MM.1S (cell line): Measurements from ENCODE around the gene TERT.

Source experiments
- DNase-seq: peaks from one replicate; pipeline ENCODE4 v3.0.0-alpha.2; 2015
- H2AFZ ChIP-seq: fragments of 300-600 bp; sonication (generic); 2 replicates; pipeline ENCODE4 v1.6.0; 2016; ENCODE audit warnings: antibody characterized with exemption, low read length
- H3F3A ChIP-seq: fragments of 300-600 bp; sonication (generic); 2 replicates; pipeline ENCODE4 v1.6.1; 2016; ENCODE audit warnings: mild to moderate bottlenecking, antibody characterized with exemption, low read length, moderate library complexity, mixed read lengths; ENCODE audit not compliant: insufficient read depth
- H3K27ac ChIP-seq: fragments of 300-600 bp; sonication (generic); 2 replicates; pipeline ENCODE4 v1.5.1; 2016; ENCODE audit warnings: mild to moderate bottlenecking, low read length
- H3K27me3 ChIP-seq: fragments of 300-600 bp; sonication (generic); replicated peaks from 2 replicates; pipeline ENCODE4 v1.6.0; 2016; ENCODE audit warnings: low read length; ENCODE audit not compliant: insufficient read depth
- H3K36me3 ChIP-seq: fragments of 300-600 bp; sonication (generic); replicated peaks from 2 replicates; pipeline ENCODE4 v1.6.1; 2016; ENCODE audit warnings: mild to moderate bottlenecking, low read length, mixed read lengths; ENCODE audit not compliant: insufficient read depth
- H3K4me1 ChIP-seq: fragments of 300-600 bp; sonication (generic); 2 replicates; pipeline ENCODE4 v1.6.1; 2016; ENCODE audit warnings: low read length, mixed read lengths
- H3K4me2 ChIP-seq: fragments of 300-600 bp; sonication (generic); 2 replicates; pipeline ENCODE4 v1.6.0; 2016; ENCODE audit warnings: low read depth, low read length
- H3K4me3 ChIP-seq: fragments of 300-600 bp; sonication (generic); 2 replicates; pipeline ENCODE4 v1.5.1; 2016; ENCODE audit warnings: low read length, mixed read lengths
- H3K79me2 ChIP-seq: fragments of 300-600 bp; sonication (generic); 2 replicates; pipeline ENCODE4 v1.6.1; 2016; ENCODE audit warnings: mixed run types, low read length, mixed read lengths
- H3K9ac ChIP-seq: fragments of 300-600 bp; sonication (generic); 2 replicates; pipeline ENCODE4 v1.6.1; 2016; ENCODE audit warnings: low read length, mixed read lengths
- H3K9me2 ChIP-seq: fragments of 300-600 bp; sonication (generic); replicated peaks from 2 replicates; pipeline ENCODE4 v1.6.1; 2016; ENCODE audit warnings: mild to moderate bottlenecking, low read length, mixed read lengths; ENCODE audit not compliant: insufficient read depth
- H3K9me3 ChIP-seq: fragments of 300-600 bp; sonication (generic); replicated peaks from 2 replicates; pipeline ENCODE4 v1.6.1; 2016; ENCODE audit warnings: mild to moderate bottlenecking, low read length, mixed read lengths; ENCODE audit not compliant: insufficient read depth
- H4K20me1 ChIP-seq: fragments of 300-600 bp; sonication (generic); 2 replicates; pipeline ENCODE4 v1.6.1; 2016; ENCODE audit warnings: mild to moderate bottlenecking, low read length, moderate library complexity, mixed read lengths; ENCODE audit not compliant: insufficient read depth
- CTCF ChIP-seq: fragments of 300-600 bp; sonication (generic); IDR thresholded peaks from 2 replicates; pipeline ENCODE4 v1.5.1; 2016; ENCODE audit warnings: antibody characterized with exemption, low read length, mixed read lengths
- EZH2 ChIP-seq: fragments of 300-600 bp; sonication (generic); optimal IDR thresholded peaks from 2 replicates; pipeline ENCODE3; 2017; ENCODE audit warnings: low read depth, mild to moderate bottlenecking, antibody characterized with exemption, low read length, mixed read lengths
- EZH2phosphoT487 ChIP-seq: fragments of 300-600 bp; sonication (generic); IDR thresholded peaks from 2 replicates; pipeline ENCODE4 v1.6.1; 2018; ENCODE audit warnings: antibody characterized with exemption, low read length

The TERT gene

DNA sequence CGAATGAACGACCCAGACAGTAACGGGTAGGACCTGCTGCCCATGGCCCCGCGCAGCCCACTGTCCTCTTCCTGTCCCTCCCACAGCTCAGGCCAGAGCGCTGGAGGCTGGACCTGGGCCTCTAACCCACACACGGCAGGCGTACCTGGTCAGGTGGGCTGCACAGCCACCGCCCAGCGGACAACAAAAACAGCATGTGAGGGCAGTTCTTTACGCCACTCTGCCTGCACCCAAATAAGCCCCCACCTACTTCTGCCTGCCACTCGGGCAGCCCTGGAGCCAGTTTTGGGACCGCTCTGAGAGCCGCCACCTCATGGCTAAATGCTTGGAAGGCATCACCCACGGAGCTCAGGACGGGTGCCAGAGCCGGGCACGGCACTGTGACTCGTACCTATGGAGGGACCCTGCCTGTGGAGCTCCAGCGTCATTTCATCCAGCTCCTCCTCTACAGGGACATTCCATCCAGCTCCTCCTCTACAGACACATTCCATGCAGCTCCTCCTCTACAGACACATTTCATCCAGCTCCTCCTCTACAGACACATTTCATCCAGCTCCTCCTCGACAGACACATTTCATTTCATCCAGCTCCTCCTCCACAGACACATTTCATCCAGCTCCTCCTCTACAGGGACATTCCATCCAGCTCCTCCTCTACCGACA lies 31.1 kb upstream of the TERT start:
- Histone ChIP-seq H3F3A (peaks cover 67% of the 10 kb centered on the region), H3K9ac (no peak overlapping the region), H3K4me1 (peaks cover 48% of the 10 kb centered on the region), H3K79me2 (peaks cover 97% of the 10 kb centered on the region), H3K9me2 (no peaks in the 10 kb centered on the region), H3K27me3 (no peaks in the 10 kb centered on the region), H4K20me1 (peaks cover 12% of the 10 kb centered on the region), H3K4me2 (no peak overlapping the region), H3K9me3 (no peaks in the 10 kb centered on the region), H3K27ac (no peak overlapping the region), H3K36me3 (peaks cover 57% of the 10 kb centered on the region), H3K4me3 (no peak overlapping the region), H2AFZ (no peak overlapping the region)
- TF ChIP-seq EZH2 (no peak), EZH2phosphoT487 (no peak), CTCF (no peak)
- no peak for DNase-seq

- H3K9ac ChIP-seq: no peak overlapping the region
- H3K27ac ChIP-seq: 0 out of 2 replicates have a peak overlapping the region, but pooled peaks have one; percentile 22
- no peaks in the 10 kb centered on the region for H3K9me2 ChIP-seq
- TF ChIP-seq EZH2: no peak
- TF ChIP-seq CTCF: no peak
- TF ChIP-seq EZH2phosphoT487: no peak
- peaks cover 67% of the 10 kb centered on the region for H3F3A ChIP-seq
- H3K4me1 ChIP-seq: peaks cover 48% of the 10 kb centered on the region
- H3K4me3 ChIP-seq: no peak overlapping the region
- no peak overlapping the region for H2AFZ ChIP-seq
- no peaks in the 10 kb centered on the region for H3K9me3 ChIP-seq
- no peak overlapping the region for H3K4me2 ChIP-seq
- peaks cover 97% of the 10 kb centered on the region for H3K79me2 ChIP-seq
- peaks cover 57% of the 10 kb centered on the region for H3K36me3 ChIP-seq
- no peaks in the 10 kb centered on the region for H3K27me3 ChIP-seq
- DNase-seq: no peak
- H4K20me1 ChIP-seq: peaks cover 8% of the 10 kb centered on the region
Measured at GRCh38 chr5:1325191-1325741, 30.4 kb upstream of the TERT start.

GRCh38 chr5:1324719-1325190 lies 29.9 kb upstream of the TERT start:
- Histone ChIP-seq H3K4me1 (peaks cover 51% of the 10 kb centered on the region), H2AFZ (no peak overlapping the region), H3K27ac (no peak overlapping the region), H3K27me3 (no peaks in the 10 kb centered on the region), H3K9me3 (no peaks in the 10 kb centered on the region), H3K4me3 (no peak overlapping the region), H3F3A (peaks cover 69% of the 10 kb centered on the region), H4K20me1 (peaks cover 8% of the 10 kb centered on the region), H3K4me2 (no peak overlapping the region), H3K9ac (no peak overlapping the region), H3K36me3 (peaks cover 57% of the 10 kb centered on the region), H3K9me2 (no peaks in the 10 kb centered on the region), H3K79me2 (peaks cover 97% of the 10 kb centered on the region)
- TF ChIP-seq EZH2phosphoT487 (no peak), EZH2 (no peak)
- no peak for DNase-seq

DNA sequence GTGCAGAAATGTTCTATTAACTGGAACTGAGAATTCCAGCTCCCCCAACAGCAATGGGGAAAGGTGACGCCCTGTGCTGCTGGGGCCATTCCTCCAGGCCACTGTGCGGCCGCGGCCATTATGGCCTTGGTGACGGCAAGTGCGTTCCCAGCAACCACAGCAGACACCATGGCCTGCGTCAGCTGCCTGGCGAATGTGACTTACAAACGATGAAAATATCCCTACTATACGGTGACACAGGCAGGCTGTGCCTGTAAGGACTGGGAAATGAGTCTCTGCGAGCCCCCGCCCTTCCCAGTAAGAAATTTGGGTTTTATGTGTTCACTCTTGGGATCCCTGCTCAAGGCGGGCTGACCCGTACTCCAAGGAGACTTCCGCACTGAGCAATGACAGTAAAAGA lies 29.4 kb upstream of the TERT start:
- H3K79me2 ChIP-seq: peaks cover 97% of the 10 kb centered on the region
- no peak overlapping the region for H3K4me2 ChIP-seq
- no peak overlapping the region for H3K27ac ChIP-seq
- no peaks in the 10 kb centered on the region for H3K27me3 ChIP-seq
- DNase-seq: no peak
- H3K9ac ChIP-seq: no peak overlapping the region
- H3K36me3 ChIP-seq: peaks cover 62% of the 10 kb centered on the region
- no peak overlapping the region for H3K4me3 ChIP-seq
- no peaks in the 10 kb centered on the region for H3K9me3 ChIP-seq
- peaks cover 73% of the 10 kb centered on the region for H3F3A ChIP-seq
- H3K4me1 ChIP-seq: peaks cover 55% of the 10 kb centered on the region
- TF ChIP-seq EZH2: no peak
- no peak for TF ChIP-seq EZH2phosphoT487
- no peak for TF ChIP-seq CTCF
- H3K9me2 ChIP-seq: no peaks in the 10 kb centered on the region
- H2AFZ ChIP-seq: no peak overlapping the region
- peaks cover 8% of the 10 kb centered on the region for H4K20me1 ChIP-seq
